H7 (cell line): ENCODE data around the gene ZBTB8B. TPM values are rescaled to one million over a fixed set of nuclear protein-coding genes. Genes with fewer than 3 reads are reported as not detected.
"Not testable (repeated sequence)": the region's sequence is repeated elsewhere in the genome, so short reads cannot be mapped to it uniquely, and the experiment has no call there.

ENCODE experiments used
- DNase-seq: peaks from one replicate; pipeline ENCODE4 v3.0.0; 2012
- H3K27me3 ChIP-seq: 2 replicates; pipeline ENCODE4 v1.6.0; 2011; ENCODE audit warnings: mild to moderate bottlenecking, low read length; ENCODE audit not compliant: control insufficient read depth, insufficient read depth
- H3K36me3 ChIP-seq: replicated peaks from 2 replicates; pipeline ENCODE4 v1.5.1; 2011; ENCODE audit warnings: low read length; ENCODE audit not compliant: control insufficient read depth, insufficient read depth
- H3K4me3 ChIP-seq: 2 replicates; pipeline ENCODE4 v1.5.1; 2011; ENCODE audit warnings: low read depth, mild to moderate bottlenecking, control low read depth, low read length, moderate library complexity; ENCODE audit not compliant: insufficient read depth
- total RNA-seq: library from RNA; depleted of rRNA; stranded (reverse); fragments of >200 nt; shearing (Covaris generic); gene quantifications from 2 replicates; pipeline ENCODE4 v1.2.3, GENCODE V29; 2014

ZBTB8B gene
- total RNA-seq, 1 experiment from 2014 or later, result 1.4 TPM

DNA sequence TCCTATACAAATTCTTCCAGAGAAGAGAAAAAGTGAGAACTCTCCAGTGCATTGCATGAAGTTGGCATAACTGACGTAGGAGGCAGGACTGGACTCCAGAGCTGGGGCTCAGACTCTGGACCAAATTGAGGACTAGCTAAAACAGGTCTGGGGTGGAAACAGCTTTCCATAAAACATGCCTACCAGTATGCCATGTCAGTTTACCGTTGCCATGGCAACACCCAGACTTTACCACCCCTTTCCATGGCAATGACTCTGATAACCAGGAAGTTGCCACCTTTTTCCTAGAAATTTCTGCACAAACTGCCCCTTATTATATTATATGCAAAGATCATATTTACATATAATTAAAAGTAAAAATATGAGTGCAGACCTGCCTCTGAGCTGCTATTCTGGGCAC, 8.9 kb upstream of the ZBTB8B start:
- no peak for DNase-seq
- H3K27me3 ChIP-seq, result no peaks in the 10 kb centered on the region
- H3K36me3 ChIP-seq, result no peaks in the 10 kb centered on the region
- H3K4me3 ChIP-seq, result no peak overlapping the region

- H3K36me3 ChIP-seq, H3K27me3 ChIP-seq, H3K4me3 ChIP-seq, DNase-seq: not testable (repeated sequence)
Observed at GRCh38 chr1:32458798-32459197, 6.1 kb upstream of the ZBTB8B start.

DNA sequence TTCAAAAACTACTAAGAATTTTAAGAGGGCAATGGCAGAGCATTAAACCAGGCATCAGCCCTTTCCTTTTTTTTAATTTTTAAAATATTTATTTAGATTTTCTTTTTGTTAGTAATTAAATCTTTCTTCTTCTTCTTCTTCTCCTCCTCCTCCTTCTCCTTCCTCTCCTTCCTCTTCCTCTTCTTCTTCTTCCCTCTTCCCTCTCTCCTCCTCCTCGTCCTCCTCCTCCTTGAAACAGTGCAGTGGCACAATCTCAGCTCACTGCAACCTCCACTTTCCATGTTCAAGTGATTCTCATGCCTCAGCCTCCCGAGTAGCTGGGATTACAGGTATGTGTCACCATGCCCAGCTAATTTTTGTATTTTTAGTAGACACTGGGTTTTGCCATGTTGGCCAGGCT, 1.9 kb upstream of the ZBTB8B start:
- H3K36me3 ChIP-seq, DNase-seq, H3K27me3 ChIP-seq, H3K4me3 ChIP-seq: not testable (repeated sequence)

GRCh38 chr1:32464191-32464715, 619 bp upstream of the ZBTB8B start:
- Histone ChIP-seq H3K27me3 (peaks cover 6% of the 10 kb centered on the region; the same call in 1 of the 2 replicates), H3K36me3 (no peaks in the 10 kb centered on the region), H3K4me3 (peak overlapping the region; percentile 54)
- peak; percentile 23 for DNase-seq

- Histone ChIP-seq H3K36me3 (no peaks in the 10 kb centered on the region), H3K27me3 (peaks cover 6% of the 10 kb centered on the region; the same call in 1 of the 2 replicates), H3K4me3 (peak overlapping the region; percentile 92)
- no peak for DNase-seq
Observed at GRCh38 chr1:32465578-32465933, 684 bp downstream of the ZBTB8B start.

DNA sequence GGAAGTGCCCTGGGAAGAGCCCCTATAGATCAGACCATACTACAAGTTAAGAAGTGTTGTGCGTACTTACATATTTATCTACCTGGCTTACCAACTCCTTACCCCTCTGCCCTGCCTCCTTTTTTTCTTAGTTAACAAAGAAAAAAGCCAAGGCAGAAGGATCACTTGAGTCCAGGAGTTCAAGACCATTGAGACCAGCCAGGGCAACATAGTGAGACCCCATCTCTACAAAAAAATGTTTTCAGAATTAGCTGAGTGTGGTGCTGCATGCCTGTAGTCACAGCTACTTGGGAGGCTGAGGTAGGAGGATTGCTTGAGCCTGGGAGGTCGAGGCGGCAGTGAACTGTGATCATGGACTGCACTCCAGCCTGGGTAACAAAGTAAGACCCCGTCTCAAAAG, 1.9 kb downstream of the ZBTB8B start:
- Histone ChIP-seq H3K36me3 (peaks cover 2% of the 10 kb centered on the region), H3K27me3 (peaks cover 6% of the 10 kb centered on the region; the same call in 1 of the 2 replicates), H3K4me3 (no peak overlapping the region)
- no peak for DNase-seq

GRCh38 chr1:32468791-32469190, 3.9 kb downstream of the ZBTB8B start:
- Histone ChIP-seq H3K36me3 (peaks cover 2% of the 10 kb centered on the region), H3K4me3 (no peak overlapping the region), H3K27me3 (peaks cover 6% of the 10 kb centered on the region; the same call in 1 of the 2 replicates)
- DNase-seq, result no peak

DNA sequence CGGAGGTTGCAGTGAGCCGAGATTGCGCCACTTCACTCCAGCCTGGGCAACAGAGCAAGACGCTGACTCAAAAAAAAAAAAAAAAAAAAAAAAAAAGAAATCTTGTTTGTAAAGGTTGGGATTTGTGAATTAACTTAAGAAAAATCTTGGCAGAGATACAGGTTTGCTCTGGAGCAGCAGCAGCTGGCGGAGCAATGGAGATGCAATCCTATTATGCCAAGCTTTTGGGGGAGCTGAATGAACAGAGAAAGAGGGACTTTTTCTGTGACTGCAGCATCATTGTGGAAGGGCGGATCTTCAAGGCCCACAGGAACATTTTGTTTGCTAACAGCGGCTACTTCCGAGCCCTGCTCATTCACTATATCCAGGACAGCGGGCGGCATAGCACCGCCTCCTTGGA, 5.6 kb downstream of the ZBTB8B start:
- H3K36me3 ChIP-seq, result peaks cover 2% of the 10 kb centered on the region
- H3K4me3 ChIP-seq, result no peak overlapping the region
- DNase-seq, result peak; percentile 24
- H3K27me3 ChIP-seq, result peaks cover 4% of the 10 kb centered on the region; the same call in 1 of the 2 replicates

DNA sequence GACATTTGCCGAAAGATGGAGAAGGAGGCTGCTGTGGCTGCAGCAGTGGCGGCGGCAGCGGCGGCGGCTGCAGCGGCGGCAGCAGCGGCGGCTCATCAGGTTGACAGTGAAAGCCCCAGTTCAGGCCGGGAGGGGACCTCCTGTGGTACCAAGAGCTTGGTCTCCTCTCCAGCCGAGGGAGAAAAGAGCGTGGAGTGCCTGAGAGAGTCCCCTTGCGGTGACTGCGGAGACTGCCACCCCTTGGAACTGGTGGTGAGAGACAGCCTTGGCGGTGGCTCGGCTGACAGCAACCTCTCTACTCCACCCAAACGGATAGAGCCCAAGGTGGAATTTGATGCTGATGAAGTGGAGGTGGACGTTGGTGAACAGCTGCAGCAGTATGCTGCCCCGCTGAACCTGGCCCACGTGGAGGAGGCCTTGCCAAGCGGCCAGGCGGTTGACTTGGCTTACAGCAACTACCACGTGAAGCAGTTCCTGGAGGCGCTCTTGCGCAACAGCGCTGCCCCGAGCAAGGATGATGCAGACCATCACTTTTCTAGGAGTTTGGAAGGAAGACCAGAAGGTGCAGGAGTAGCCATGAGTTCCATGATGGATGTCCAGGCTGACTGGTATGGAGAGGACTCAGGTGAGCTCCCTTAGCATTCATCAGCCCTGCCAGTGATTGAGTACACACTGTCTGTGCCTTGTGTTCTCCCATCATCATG, 6.3 kb downstream of the ZBTB8B start:
- Histone ChIP-seq H3K27me3 (no peaks in the 10 kb centered on the region; the same call in 1 of the 2 replicates), H3K4me3 (no peak overlapping the region), H3K36me3 (peaks cover 2% of the 10 kb centered on the region)
- DNase-seq, result peak; percentile 84

GRCh38 chr1:32471695-32472362, 7.0 kb downstream of the ZBTB8B start:
- Histone ChIP-seq H3K4me3 (no peak overlapping the region), H3K27me3 (no peaks in the 10 kb centered on the region), H3K36me3 (peaks cover 2% of the 10 kb centered on the region)
- DNase-seq, result no peak

- not testable (repeated sequence) for H3K36me3 ChIP-seq, H3K27me3 ChIP-seq, DNase-seq, H3K4me3 ChIP-seq
Observed at GRCh38 chr1:32472966-32473365, 8.1 kb downstream of the ZBTB8B start.

GRCh38 chr1:32474954-32475353, 10.1 kb downstream of the ZBTB8B start:
- Histone ChIP-seq H3K4me3 (no peak overlapping the region), H3K36me3 (peaks cover 2% of the 10 kb centered on the region), H3K27me3 (no peaks in the 10 kb centered on the region)
- DNase-seq, result no peak

- no peaks in the 10 kb centered on the region for H3K36me3 ChIP-seq
- DNase-seq, result no peak
- no peaks in the 10 kb centered on the region for H3K27me3 ChIP-seq
Observed at GRCh38 chr1:32480003-32480402, 15.1 kb downstream of the ZBTB8B start.

GRCh38 chr1:32480761-32481160, 15.9 kb downstream of the ZBTB8B start:
- no peaks in the 10 kb centered on the region for H3K36me3 ChIP-seq
- no peak for DNase-seq
- no peak overlapping the region for H3K4me3 ChIP-seq
- H3K27me3 ChIP-seq, result no peaks in the 10 kb centered on the region

More at GRCh38 chr1:32480003-32480402, 15.1 kb downstream of the ZBTB8B start:
- H3K4me3 ChIP-seq, result no peak overlapping the region

GRCh38 chr1:32481788-32482187, 16.9 kb downstream of the ZBTB8B start:
- not testable (repeated sequence) for H3K36me3 ChIP-seq, H3K27me3 ChIP-seq, DNase-seq, H3K4me3 ChIP-seq
